Measurements from ENCODE around the gene MAPK11. TPM values are rescaled to one million over a fixed set of nuclear protein-coding genes. Genes with fewer than 3 reads are reported as not detected.

The MAPK11 gene
- total and polyA plus RNA-seq, 9 of the 15 experiments (the other 6 are each of a cell fraction or from before 2014, with no cell fraction given) = 0.06 to 14.6 (median 5.3) TPM

GRCh38 chr22:50218996-50219727, 51.0 kb downstream of the MAPK11 start (continued):
- TF ChIP-seq ZNF263 (CRISPR knock-in tag; IDR thresholded peaks at IDR 0.05; ENCODE audit: borderline replicate concordance) = 0 out of 2 replicates have a peak, but pooled peaks have one; percentile 53
- TF ChIP-seq RBM22 (IDR thresholded peaks at IDR 0.05; ENCODE audit: low read depth, low read length, poor library complexity, severe bottlenecking) = peak; percentile 30
- peak; percentile 50 for TF ChIP-seq ZBTB33 (CRISPR knock-in tag; IDR thresholded peaks at IDR 0.05)
- TF ChIP-seq ZNF561 (CRISPR knock-in tag; conservative IDR thresholded peaks at IDR 0.05) = no peak
- peak; percentile 96 for TF ChIP-seq USF1 (CRISPR knock-in tag; IDR thresholded peaks at IDR 0.05)
- peak; percentile 71 for TF ChIP-seq NFIC (IDR thresholded peaks at IDR 0.05)
- TF ChIP-seq E2F3 (CRISPR knock-in tag; IDR thresholded peaks at IDR 0.05) = no peak
- TF ChIP-seq ARID4B (CRISPR knock-in tag; IDR thresholded peaks at IDR 0.05) = peak; percentile 62; the same call in 1 of the 2 replicates
- no peak for TF ChIP-seq ZFPM2 (CRISPR knock-in tag; IDR thresholded peaks at IDR 0.05)
- TF ChIP-seq PHF8 (IDR thresholded peaks at IDR 0.05; ENCODE audit: borderline replicate concordance, low read length) = no peak
- TF ChIP-seq MNT (conservative IDR thresholded peaks at IDR 0.05) = peak; percentile 88 to 90
- TF ChIP-seq ZNF232 (CRISPR knock-in tag; IDR thresholded peaks at IDR 0.05) = no peak
- TF ChIP-seq ATF7 (IDR thresholded peaks at IDR 0.05) = 0 out of 2 replicates have a peak, but pooled peaks have one; percentile 14
- TF ChIP-seq SIN3A (IDR thresholded peaks at IDR 0.05; ENCODE audit: borderline replicate concordance in 2 of 2, control insufficient read depth in 1 of 2, low read depth in 2 of 2, low read length in 2 of 2) = peak in 1 of 2 experiments; percentile 91; a peak in 1 of 4 replicates
- peak; percentile 41; the same call in 1 of the 2 replicates for TF ChIP-seq RAD51 (IDR thresholded peaks at IDR 0.05; ENCODE audit: borderline replicate concordance, low read depth)

Measured in K562 (cell line).